Uterus (tissue), 2 donors: ENCODE data around the gene PDCD2L.

Source experiments
- CTCF ChIP-seq, 4 experiments: fragments of 200-600 bp in 2 of 4; fragments of 450-650 bp in 2 of 4; sonication (generic) in 2 of 4; IDR thresholded peaks; one replicate each; pipeline ENCODE4 v1.5.1; 2016 to 2019; ENCODE audit warnings: antibody characterized with exemption in 4 of 4, mild to moderate bottlenecking in 2 of 4, moderate library complexity in 1 of 4
- POLR2A ChIP-seq, 2 donors: fragments of 450-650 bp; IDR thresholded peaks; one replicate each; pipeline ENCODE4 v1.6.1; 2016; ENCODE audit warnings: antibody characterized with exemption in 2 of 2, mild to moderate bottlenecking in 1 of 2, moderate library complexity in 1 of 2

DNA sequence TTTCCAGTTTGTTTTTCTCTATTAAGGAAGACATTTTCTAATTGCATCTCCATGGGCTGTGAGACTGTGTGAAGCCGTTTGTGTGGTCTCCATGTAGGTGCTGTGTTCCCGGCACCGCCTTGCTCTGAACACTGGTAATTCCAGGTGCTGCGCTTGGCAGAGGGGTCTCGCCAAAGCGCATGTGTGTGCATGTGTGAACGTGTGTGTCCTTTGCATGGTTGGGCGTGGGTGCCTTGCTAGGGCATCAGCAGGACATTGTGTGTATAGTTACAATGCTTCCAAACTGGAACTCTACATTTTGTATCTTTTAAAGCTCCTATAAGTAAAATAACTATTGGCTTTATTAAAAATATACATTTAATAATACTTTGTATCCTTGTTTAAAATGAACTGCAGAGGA is 49.0 kb upstream of the PDCD2L start:
- TF ChIP-seq CTCF (IDR thresholded peaks at IDR 0.05) (no peak), POLR2A (IDR thresholded peaks at IDR 0.05) (no peak)
